ENCODE results near the gene KPNB1. TPM values are rescaled to one million over a fixed set of nuclear protein-coding genes. Genes with fewer than 3 reads are reported as not detected.

The KPNB1 gene
- total RNA-seq, 2 experiments from 2014 or later = 589 to 605 TPM

GRCh38 chr17:47669081-47669480 lies 19.4 kb downstream of the KPNB1 start:
- Mint-ChIP-seq H3K27ac (no peak overlapping the region), H3K27me3 (no peaks in the 10 kb centered on the region), H3K4me3 (no peak overlapping the region), H3K36me3 (ENCODE audit: low read depth) (peaks cover 80% of the 10 kb centered on the region), H3K4me1 (ENCODE audit: low read depth) (peaks cover 28% of the 10 kb centered on the region), H3K9me3 (no peaks in the 10 kb centered on the region)
- ChIA-PET CTCF (interaction anchor here (1.0 to 1.4 kb wide), 2 partner anchors 10 to 20 kb away, joined by 4 to 5 read pairs; no protein-coding TSS in a partner anchor), POLR2A (interaction anchor here (0.6 to 26.8 kb wide), 5 partner anchors 9 to 80 kb away, joined by 3 to 583 read pairs (median 4); partner anchors contain the start of gene KPNB1)
- ATAC-seq (no peak), DNase-seq (no peak)
- TF ChIP-seq CTCF (IDR thresholded peaks at IDR 0.05) = no peak
- intact Hi-C loops (cut with micrococcal nuclease) = no loop called here

GRCh38 chr17:47670064-47670463 lies 20.3 kb downstream of the KPNB1 start:
- Mint-ChIP-seq H3K4me3 (no peak overlapping the region), H3K27ac (peak overlapping the region; percentile 81), H3K4me1 (ENCODE audit: low read depth) (peaks cover 34% of the 10 kb centered on the region), H3K36me3 (ENCODE audit: low read depth) (peaks cover 81% of the 10 kb centered on the region), H3K27me3 (no peaks in the 10 kb centered on the region), H3K9me3 (no peaks in the 10 kb centered on the region)
- ATAC-seq (peak; percentile 60), DNase-seq (no peak)
- TF ChIP-seq CTCF (IDR thresholded peaks at IDR 0.05) = no peak
- intact Hi-C loops (cut with micrococcal nuclease) = no loop called here
- POLR2A ChIA-PET = interaction anchor here (0.7 to 26.8 kb wide), 7 partner anchors 11 to 79 kb away, joined by 3 to 583 read pairs (median 3); partner anchors contain the start of gene KPNB1
- CTCF ChIA-PET = interaction anchor here (1.0 kb wide), 1 partner anchor 29 kb away, joined by 3 read pairs; no protein-coding TSS in a partner anchor

- intact Hi-C loops (cut with micrococcal nuclease) = no loop called here
- Mint-ChIP-seq H3K4me1 (ENCODE audit: low read depth) (peaks cover 35% of the 10 kb centered on the region), H3K4me3 (no peak overlapping the region), H3K36me3 (ENCODE audit: low read depth) (peaks cover 82% of the 10 kb centered on the region), H3K27ac (peak overlapping the region; percentile 68), H3K27me3 (no peaks in the 10 kb centered on the region), H3K9me3 (no peaks in the 10 kb centered on the region)
- ATAC-seq (no peak), DNase-seq (no peak)
- no peak for TF ChIP-seq CTCF (IDR thresholded peaks at IDR 0.05)
- POLR2A ChIA-PET = interaction anchor here (0.7 to 26.8 kb wide), 4 partner anchors 11 to 59 kb away, joined by 3 to 583 read pairs (median 4); partner anchors contain the start of genes KPNB1 and TBX21
- CTCF ChIA-PET = interaction anchor here (0.7 to 2.1 kb wide), 8 partner anchors 10 to 127 kb away, joined by 3 to 28 read pairs (median 4); no protein-coding TSS in a partner anchor
Measured at GRCh38 chr17:47674499-47674898, 24.8 kb downstream of the KPNB1 start.

- Mint-ChIP-seq H3K9me3 (no peaks in the 10 kb centered on the region), H3K4me3 (no peak overlapping the region), H3K27me3 (no peaks in the 10 kb centered on the region), H3K27ac (peak overlapping the region; percentile 21), H3K4me1 (ENCODE audit: low read depth) (peaks cover 32% of the 10 kb centered on the region), H3K36me3 (ENCODE audit: low read depth) (peaks cover 81% of the 10 kb centered on the region)
- POLR2A ChIA-PET = interaction anchor here (1.1 to 26.8 kb wide), 5 partner anchors 12 to 61 kb away, joined by 3 to 583 read pairs (median 4); partner anchors contain the start of gene KPNB1
- CTCF ChIA-PET = interaction anchor here (0.9 to 7.8 kb wide), 7 partner anchors 12 to 126 kb away, joined by 3 to 90 read pairs (median 5); no protein-coding TSS in a partner anchor
- no peak for DNase-seq
- no peak for TF ChIP-seq CTCF (IDR thresholded peaks at IDR 0.05)
- intact Hi-C loops (cut with micrococcal nuclease) = no loop called here
- no peak for ATAC-seq
Measured at GRCh38 chr17:47675380-47676198, 25.9 kb downstream of the KPNB1 start.

GRCh38 chr17:47676199-47676472 lies 26.4 kb downstream of the KPNB1 start:
- no peak overlapping the region for H3K4me3 Mint-ChIP-seq
- no peak overlapping the region for H3K27ac Mint-ChIP-seq
- POLR2A ChIA-PET = interaction anchor here (0.8 to 26.8 kb wide), 6 partner anchors 9 to 61 kb away, joined by 3 to 583 read pairs (median 4); partner anchors contain the start of gene KPNB1

More at GRCh38 chr17:47676199-47676472, 26.4 kb downstream of the KPNB1 start:
- ATAC-seq = no peak
- intact Hi-C loops (cut with micrococcal nuclease) = no loop called here
- CTCF ChIA-PET = interaction anchor here (0.8 to 7.8 kb wide), 6 partner anchors 11 to 126 kb away, joined by 3 to 90 read pairs (median 3); no protein-coding TSS in a partner anchor
- peaks cover 32% of the 10 kb centered on the region for H3K4me1 Mint-ChIP-seq (ENCODE audit: low read depth)
- no peaks in the 10 kb centered on the region for H3K9me3 Mint-ChIP-seq
- no peak for TF ChIP-seq CTCF (IDR thresholded peaks at IDR 0.05)
- no peak for DNase-seq
- H3K27me3 Mint-ChIP-seq = no peaks in the 10 kb centered on the region
- H3K36me3 Mint-ChIP-seq (ENCODE audit: low read depth) = peaks cover 82% of the 10 kb centered on the region
